Heart left ventricle (tissue), 16 donors: ENCODE results near the gene PLA2G2D. TPM values are rescaled to one million over a fixed set of nuclear protein-coding genes. Genes with fewer than 3 reads are reported as not detected.
A peak's percentile ranks its signal among the peaks of the same experiment; 100 is the strongest.

ENCODE experiments used
- ATAC-seq, 4 donors: fragments of 200-7000 bp; cut with Tn5 transposase; one replicate each; pipeline ENCODE4 v1.9.1; 2020 to 2022; ENCODE audit warnings: moderate library complexity in 4 of 4, mild to moderate bottlenecking in 3 of 4, moderate number of reproducible peaks in 1 of 4
- DNase-seq, 5 donors: peaks; one replicate each; pipeline ENCODE4 v3.0.0-alpha.2; 2020
- H3K27ac ChIP-seq, 12 donors: fragments of 200-600 bp; sonication (generic) in 4 of 12; one replicate each; pipeline versions ENCODE4 v1.5.0 to v1.8.0; 2016 to 2022; ENCODE audit warnings: mild to moderate bottlenecking in 2 of 12
- H3K27me3 ChIP-seq, 9 donors: fragments of 200-600 bp; sonication (generic) in 2 of 9; one replicate each; pipeline versions ENCODE4 v1.5.1 to v1.8.0; 2016 to 2022; ENCODE audit warnings: mild to moderate bottlenecking in 3 of 9
- H3K36me3 ChIP-seq, 9 donors: fragments of 200-600 bp; sonication (generic) in 2 of 9; one replicate each; pipeline versions ENCODE4 v1.5.0 to v1.8.0; 2018 to 2022; ENCODE audit warnings: mild to moderate bottlenecking in 2 of 9
- H3K4me1 ChIP-seq, 12 donors: fragments of 200-600 bp; sonication (generic) in 4 of 12; one replicate each; pipeline versions ENCODE4 v1.5.0 to v1.8.0; 2016 to 2022; ENCODE audit warnings: mild to moderate bottlenecking in 3 of 12
- H3K4me3 ChIP-seq, 12 donors: fragments of 200-600 bp; sonication (generic) in 4 of 12; one replicate each; pipeline versions ENCODE4 v1.5.0 to v1.8.0; 2017 to 2022; ENCODE audit warnings: mild to moderate bottlenecking in 9 of 12, moderate library complexity in 4 of 12
- H3K9me3 ChIP-seq, 12 donors: fragments of 200-600 bp; sonication (generic) in 4 of 12; one replicate each; pipeline versions ENCODE4 v1.5.0 to v1.8.0; 2016 to 2022; ENCODE audit warnings: mild to moderate bottlenecking in 1 of 12
- POLR2A ChIP-seq, 2 donors: fragments of 450-650 bp; IDR thresholded peaks; one replicate each; pipeline ENCODE4 v1.6.1; 2017; ENCODE audit warnings: antibody characterized with exemption in 2 of 2, mild to moderate bottlenecking in 2 of 2, moderate library complexity in 2 of 2
- WGBS, 4 donors: extraction: QIAGEN DNeasy Blood & Tissue Kit in 2 of 4; methylation state at CpG; one replicate each; pipeline versions ENCODE4 v1.1.5 to v1.1.7; 2013 to 2018; 5-methylcytosine and 5-hydroxymethylcytosine counted together
- intact Hi-C, 10 donors: fragments of 100-400 bp; cut with DNase I; formaldehyde crosslinking; loops; one replicate each; pipeline versions ENCODE4 v1.11.1 to v1.14.2; 2022
- polyA plus RNA-seq, 2 donors: library from polyadenylated mRNA; stranded (reverse); fragments of 200-250 nt; gene quantifications; one replicate each; pipeline ENCODE4 v1.2.3, GENCODE V29; 2013
- total RNA-seq, 9 donors: library from RNA; depleted of rRNA in 2 of 9; stranded (reverse); fragments of >200 nt in 2 of 9; fragmentation: NEBNext Ultra II Directional in 3 of 9; extraction: Animal tissue kit (Norgen Biotek cat#: 25700) in 3 of 9; gene quantifications; one replicate each; pipeline versions ENCODE4 v1.1.0 to v1.2.4, GENCODE V29; 2016 to 2023
- TF ChIP-seq, protein P1 (sequence below), 12 donors: fragments of 200-600 bp; sonication (generic) in 4 of 12; IDR thresholded peaks; one replicate each; pipeline versions ENCODE4 v1.5.0 to v1.8.0; 2018 to 2022; ENCODE audit warnings: antibody characterized with exemption in 12 of 12, mild to moderate bottlenecking in 5 of 12
- donor health status: ischemic (EF 13 %, LVEDD 7.1; RV severe dilation, severe dysfunction).
- donor health status: healthy with polysubstance abuse.
- donor health status: DM: no; HTN: yes; CAD: no.
- donor health status: DM: no; HTN: no; CAD: no.
- donor health status: ischemic (EF 25% LVEDD 6.9; RV normal size, moderate dysfunction).
- donor health status: ischemic (EF 25% LVEDD 5.7; RV mildly dilated, moderate dysfunction).
- donor health status: healthy.
- donor health status: DM: yes; HTN: yes; CAD: no.
- donor health status: ischemic (EF 35%, LVEDD 5.7; RV mildly dilated, moderate dysfunction).
- donor health status: nonischemic (EF 11% LVEDD 7.7; RV severe dilation, severe dysfunction).
- donor health status: DM: yes; HTN: yes; CAD: no.
- donor health status: PGD.
- donor health status: ischemic (EF 29% LVEDD 5.4; RV normal size, mild dysfunction).
- donor health status: nonischemic (EF 23%, LVEDD 6.1; RV moderate dilation, normal function).

Gene PLA2G2D
- total and polyA plus RNA-seq, 11 donors: 0.85 to 5.4 TPM; not detected in 9

- no peak for TF ChIP-seq POLR2A (IDR thresholded peaks at IDR 0.05)
- TF ChIP-seq, protein P1, sequence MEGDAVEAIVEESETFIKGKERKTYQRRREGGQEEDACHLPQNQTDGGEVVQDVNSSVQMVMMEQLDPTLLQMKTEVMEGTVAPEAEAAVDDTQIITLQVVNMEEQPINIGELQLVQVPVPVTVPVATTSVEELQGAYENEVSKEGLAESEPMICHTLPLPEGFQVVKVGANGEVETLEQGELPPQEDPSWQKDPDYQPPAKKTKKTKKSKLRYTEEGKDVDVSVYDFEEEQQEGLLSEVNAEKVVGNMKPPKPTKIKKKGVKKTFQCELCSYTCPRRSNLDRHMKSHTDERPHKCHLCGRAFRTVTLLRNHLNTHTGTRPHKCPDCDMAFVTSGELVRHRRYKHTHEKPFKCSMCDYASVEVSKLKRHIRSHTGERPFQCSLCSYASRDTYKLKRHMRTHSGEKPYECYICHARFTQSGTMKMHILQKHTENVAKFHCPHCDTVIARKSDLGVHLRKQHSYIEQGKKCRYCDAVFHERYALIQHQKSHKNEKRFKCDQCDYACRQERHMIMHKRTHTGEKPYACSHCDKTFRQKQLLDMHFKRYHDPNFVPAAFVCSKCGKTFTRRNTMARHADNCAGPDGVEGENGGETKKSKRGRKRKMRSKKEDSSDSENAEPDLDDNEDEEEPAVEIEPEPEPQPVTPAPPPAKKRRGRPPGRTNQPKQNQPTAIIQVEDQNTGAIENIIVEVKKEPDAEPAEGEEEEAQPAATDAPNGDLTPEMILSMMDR (IDR thresholded peaks at IDR 0.05): no peak
- Histone ChIP-seq H3K4me1 (peaks cover 0 to 9% (median 0%) of the 10 kb centered on the region in 12 donors), H3K4me3 (no peak overlapping the region), H3K9me3 (no peaks in the 10 kb centered on the region), H3K36me3 (no peaks in the 10 kb centered on the region), H3K27ac (no peak overlapping the region), H3K27me3 (no peaks in the 10 kb centered on the region)
- no peak for DNase-seq
- no peak for ATAC-seq
- intact Hi-C loops: loop anchor here in 4 of 10 donors (5.0 to 10.0 kb wide), 4 partner anchors 40 to 387 kb away; no protein-coding TSS in a partner anchor
- 51 to 74% (median 69%) methylated on average over 4 of the region's 4 CpGs for WGBS, 4 donors
Observed at GRCh38 chr1:20107351-20107750, 12.0 kb downstream of the PLA2G2D start.

DNA sequence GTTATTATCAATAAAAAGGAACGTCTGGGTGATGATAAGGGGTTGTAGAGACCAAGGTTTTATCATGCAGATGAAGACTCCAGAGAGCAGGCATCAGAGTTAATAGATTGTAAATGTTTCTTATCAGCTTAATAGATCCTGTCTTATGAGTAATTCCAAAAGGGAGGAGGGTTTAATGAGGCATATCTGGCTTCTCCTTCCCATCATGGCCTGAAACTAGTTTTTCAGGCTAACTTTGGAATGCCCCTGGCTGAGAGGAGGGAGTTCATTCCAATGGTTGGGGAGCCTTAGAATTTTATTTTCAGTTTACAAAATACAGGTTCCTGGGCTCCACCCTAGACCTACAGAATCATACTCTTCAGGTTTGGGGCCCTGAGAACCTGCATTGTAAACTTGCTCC is 13.5 kb downstream of the PLA2G2D start:
- Histone ChIP-seq H3K27me3 (peaks cover 0 to 5% (median 0%) of the 10 kb centered on the region in 9 donors), H3K36me3 (no peaks in the 10 kb centered on the region), H3K4me3 (no peak overlapping the region), H3K27ac (no peak overlapping the region), H3K9me3 (no peaks in the 10 kb centered on the region), H3K4me1 (peaks cover 0 to 14% (median 0%) of the 10 kb centered on the region in 12 donors)
- no peak for TF ChIP-seq POLR2A (IDR thresholded peaks at IDR 0.05)
- TF ChIP-seq, protein P1 (IDR thresholded peaks at IDR 0.05): no peak
- 24 to 37% (median 27%) methylated on average over 1 of the region's 1 CpG for WGBS, 4 donors
- DNase-seq (no peak), ATAC-seq (no peak)
- intact Hi-C loops: loop anchor here in 4 of 10 donors (5.0 to 10.0 kb wide), 4 partner anchors 41 to 389 kb away; no protein-coding TSS in a partner anchor

GRCh38 chr1:20102875-20103274 is 16.5 kb downstream of the PLA2G2D start:
- H3K27ac ChIP-seq: no peak overlapping the region
- no peaks in the 10 kb centered on the region for H3K36me3 ChIP-seq
- intact Hi-C loops: loop anchor here in 8 of 10 donors (5.0 to 10.0 kb wide), 7 partner anchors 49 to 392 kb away; partner anchors contain the start of gene PLA2G2A (in 1 of the 8)
- peak in 1 of 4 donors; percentile 28 for ATAC-seq
- peaks cover 0 to 10% (median 0%) of the 10 kb centered on the region in 12 donors for H3K4me1 ChIP-seq
- WGBS, 4 donors: 59 to 75% (median 70%) methylated on average over 1 of the region's 1 CpG
- TF ChIP-seq POLR2A (IDR thresholded peaks at IDR 0.05): no peak
- TF ChIP-seq, protein P1 (IDR thresholded peaks at IDR 0.05): no peak
- H3K27me3 ChIP-seq: peaks cover 0 to 5% (median 0%) of the 10 kb centered on the region in 9 donors
- H3K4me3 ChIP-seq: no peak overlapping the region
- no peaks in the 10 kb centered on the region for H3K9me3 ChIP-seq
- DNase-seq: no peak

DNA sequence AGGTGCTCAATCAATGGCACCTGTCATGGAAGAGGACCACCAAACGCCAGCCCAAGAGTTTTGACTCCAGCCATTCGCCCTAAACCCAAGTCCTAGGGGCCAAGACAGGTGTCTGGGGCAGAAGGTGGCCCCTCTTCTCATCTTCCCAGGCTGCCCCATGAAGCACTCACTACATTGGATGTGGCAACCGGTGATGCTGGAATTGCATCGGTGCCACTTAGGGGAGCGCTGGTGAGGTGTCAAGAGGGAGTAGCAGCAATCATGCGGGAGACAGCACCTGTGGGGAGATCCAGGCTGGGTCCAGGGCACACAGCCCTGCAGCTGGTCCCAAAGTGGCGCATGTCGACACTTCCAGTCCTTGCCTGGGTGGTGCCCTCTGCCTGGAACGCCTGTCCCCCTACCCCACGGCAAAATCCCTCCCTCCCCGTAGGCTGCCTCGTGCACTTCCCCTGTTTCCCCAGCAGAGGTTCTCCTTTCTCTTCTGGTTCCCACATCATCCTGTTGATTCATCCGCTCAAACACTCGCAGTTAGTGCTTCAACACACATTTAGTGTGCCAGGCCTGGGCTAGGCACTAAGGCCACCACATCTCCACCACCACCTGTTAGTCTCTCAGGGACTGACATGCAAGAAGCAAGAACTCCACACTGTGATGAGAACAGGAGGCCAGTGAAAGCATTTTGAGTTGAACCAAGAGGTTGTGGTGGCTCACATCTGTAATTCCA is 18.5 kb downstream of the PLA2G2D start:
- peaks cover 0 to 10% (median 0%) of the 10 kb centered on the region in 12 donors for H3K4me1 ChIP-seq
- H3K36me3 ChIP-seq: no peaks in the 10 kb centered on the region
- H3K27ac ChIP-seq: no peak overlapping the region
- TF ChIP-seq, protein P1 (IDR thresholded peaks at IDR 0.05): peak; percentile 59 to 77 (median 70)
- TF ChIP-seq POLR2A (IDR thresholded peaks at IDR 0.05): no peak
- H3K27me3 ChIP-seq: peaks cover 0 to 5% (median 0%) of the 10 kb centered on the region in 9 donors
- peak in 3 of 4 donors; percentile 82 to 87 (median 83) for ATAC-seq
- DNase-seq: peak in 4 of 5 donors; percentile 30 to 43 (median 38)
- no peak overlapping the region for H3K4me3 ChIP-seq
- intact Hi-C loops: loop anchor here in 9 of 10 donors (2.0 to 10.0 kb wide), 10 partner anchors 52 to 394 kb away; partner anchors contain the start of gene PLA2G2A (in 1 of the 9)
- peaks cover 0 to 13% (median 0%) of the 10 kb centered on the region in 12 donors for H3K9me3 ChIP-seq
- WGBS, 4 donors: 38 to 42% (median 40%) methylated on average over 12 to 14 of the region's 14 CpGs
